H9 (cell line): ENCODE results near the gene TGM2. TPM values are rescaled to one million over a fixed set of nuclear protein-coding genes. Genes with fewer than 3 reads are reported as not detected.

Source experiments
- DNase-seq: peaks from one replicate; pipeline ENCODE4 v3.0.0-alpha.2; 2017
- H2AFZ ChIP-seq: one replicate; pipeline ENCODE4 v1.6.1; 2013; ENCODE audit warnings: mild to moderate bottlenecking, low read length, control low read depth, moderate library complexity
- H2AK5ac ChIP-seq: 2 replicates; pipeline ENCODE4 v1.6.1; 2013; ENCODE audit warnings: low read length, control low read depth, mixed read lengths; ENCODE audit not compliant: insufficient read length
- H2BK120ac ChIP-seq: one replicate; pipeline ENCODE4 v1.6.1; 2013; ENCODE audit warnings: low read depth, mild to moderate bottlenecking, low read length, control low read depth, inconsistent platforms; ENCODE audit not compliant: poor library complexity, severe bottlenecking
- H2BK12ac ChIP-seq: 2 replicates; pipeline ENCODE4 v1.6.1; 2013; ENCODE audit warnings: low read length, control low read depth, mixed read lengths, low read depth; ENCODE audit not compliant: insufficient read length
- H2BK15ac ChIP-seq: 2 replicates; pipeline ENCODE4 v1.6.1; 2013; ENCODE audit warnings: low read depth, low read length, control low read depth
- H2BK20ac ChIP-seq: one replicate; pipeline ENCODE4 v1.6.1; 2013; ENCODE audit warnings: low read depth, mild to moderate bottlenecking, low read length, control low read depth, inconsistent platforms; ENCODE audit not compliant: poor library complexity, severe bottlenecking
- H2BK5ac ChIP-seq: 2 replicates; pipeline ENCODE4 v1.6.1; 2013; ENCODE audit warnings: low read length, control low read depth, mixed read lengths; ENCODE audit not compliant: insufficient read length
- H3K14ac ChIP-seq: 2 replicates; pipeline ENCODE4 v1.6.1; 2013; ENCODE audit warnings: low read length, control low read depth; ENCODE audit not compliant: insufficient read depth
- H3K18ac ChIP-seq: 2 replicates; pipeline ENCODE4 v1.6.1; 2013; ENCODE audit warnings: low read depth, mild to moderate bottlenecking, mixed read lengths, low read length, control low read depth; ENCODE audit not compliant: insufficient read length
- H3K23ac ChIP-seq: 2 replicates; pipeline ENCODE4 v1.6.1; 2013; ENCODE audit warnings: low read length, control low read depth, mixed read lengths, low read depth; ENCODE audit not compliant: insufficient read length
- H3K23me2 ChIP-seq: 2 replicates; pipeline ENCODE4 v1.6.1; 2013; ENCODE audit warnings: low read depth, mild to moderate bottlenecking, mixed read lengths, low read length, control low read depth; ENCODE audit not compliant: insufficient read length, poor library complexity, severe bottlenecking
- H3K27ac ChIP-seq: 2 replicates; pipeline ENCODE4 v1.5.1; 2013; ENCODE audit warnings: low read length, control low read depth, mixed read lengths, low read depth; ENCODE audit not compliant: insufficient read length
- H3K27me3 ChIP-seq: 2 replicates; pipeline ENCODE4 v1.6.1; 2013; ENCODE audit warnings: low read length, control low read depth, inconsistent platforms; ENCODE audit not compliant: insufficient read depth
- H3K4ac ChIP-seq: 2 replicates; pipeline ENCODE4 v1.6.1; 2013; ENCODE audit warnings: low read depth, mild to moderate bottlenecking, control low read depth, inconsistent platforms, low read length, moderate library complexity
- H3K4me1 ChIP-seq: 2 replicates; pipeline ENCODE4 v1.6.1; 2013; ENCODE audit warnings: low read length, control low read depth, inconsistent platforms; ENCODE audit not compliant: insufficient read depth
- H3K4me2 ChIP-seq: 2 replicates; pipeline ENCODE4 v1.6.1; 2013; ENCODE audit warnings: low read length, control low read depth, mixed read lengths; ENCODE audit not compliant: insufficient read length, insufficient read depth
- H3K56ac ChIP-seq: 2 replicates; pipeline ENCODE4 v1.6.1; 2013; ENCODE audit warnings: low read depth, mild to moderate bottlenecking, mixed read lengths, low read length, control low read depth; ENCODE audit not compliant: insufficient read length
- H3K79me1 ChIP-seq: 2 replicates; pipeline ENCODE4 v1.6.1; 2013; ENCODE audit warnings: low read depth, mild to moderate bottlenecking, moderate library complexity, low read length, control low read depth, inconsistent platforms; ENCODE audit not compliant: insufficient read depth, poor library complexity, severe bottlenecking
- H3K79me2 ChIP-seq: 2 replicates; pipeline ENCODE4 v1.6.1; 2013; ENCODE audit warnings: low read length, control low read depth, inconsistent platforms; ENCODE audit not compliant: insufficient read depth
- H3K9ac ChIP-seq: 2 replicates; pipeline ENCODE4 v1.6.1; 2013; ENCODE audit warnings: low read length, control low read depth, mixed read lengths; ENCODE audit not compliant: insufficient read length; ENCODE audit errors: extremely low read depth
- H3K9me3 ChIP-seq: one replicate; pipeline ENCODE4 v1.6.1; 2013; ENCODE audit warnings: low read depth, low read length, inconsistent platforms; ENCODE audit not compliant: control insufficient read depth
- H3T11ph ChIP-seq: one replicate; pipeline ENCODE4 v1.6.1; 2013; ENCODE audit warnings: mild to moderate bottlenecking, low read length, control low read depth, inconsistent platforms
- H4K20me1 ChIP-seq: one replicate; pipeline ENCODE4 v1.6.1; 2013; ENCODE audit not compliant: control insufficient read depth, insufficient read length, insufficient read depth
- H4K5ac ChIP-seq: 2 replicates; pipeline ENCODE4 v1.6.1; 2013; ENCODE audit warnings: low read depth, mild to moderate bottlenecking, mixed read lengths, low read length, control low read depth; ENCODE audit not compliant: insufficient read length
- H4K8ac ChIP-seq: replicated peaks from 2 replicates; pipeline ENCODE4 v1.6.1; 2013; ENCODE audit warnings: low read length, control low read depth, mixed read lengths, low read depth; ENCODE audit not compliant: insufficient read length
- H4K91ac ChIP-seq: 2 replicates; pipeline ENCODE4 v1.6.1; 2013; ENCODE audit warnings: low read depth, mild to moderate bottlenecking, moderate library complexity, mixed read lengths, low read length, control low read depth; ENCODE audit not compliant: insufficient read length
- H3K27ac Mint-ChIP-seq, 3 experiments: 2 replicates in 2 of 3; 3 replicates in 1 of 3; pipeline ENCODE4 v1.8.0; 2020 to 2021; ENCODE audit warnings: mixed read lengths in 3 of 3, mild to moderate bottlenecking in 1 of 3, moderate library complexity in 1 of 3
- H3K27me3 Mint-ChIP-seq: 2 replicates; pipeline ENCODE4 v1.8.0; 2021; ENCODE audit warnings: low read depth, mild to moderate bottlenecking, moderate library complexity, mixed read lengths
- H3K36me3 Mint-ChIP-seq, 3 experiments: 2 replicates in 2 of 3; 3 replicates in 1 of 3; pipeline ENCODE4 v1.8.0; 2020 to 2021; ENCODE audit warnings: low read depth in 3 of 3, mixed read lengths in 3 of 3; ENCODE audit not compliant: insufficient read depth in 1 of 3
- H3K4me1 Mint-ChIP-seq, 2 experiments: 2 replicates each; pipeline ENCODE4 v1.8.0; 2020; ENCODE audit warnings: mixed read lengths in 2 of 2
- H3K4me3 Mint-ChIP-seq, 2 experiments: 2 replicates in 1 of 2; 3 replicates in 1 of 2; pipeline ENCODE4 v1.8.0; 2020 to 2021; ENCODE audit warnings: mild to moderate bottlenecking in 2 of 2, mixed read lengths in 2 of 2, moderate library complexity in 1 of 2
- H3K9me3 Mint-ChIP-seq, 2 experiments: 2 replicates in 1 of 2; 3 replicates in 1 of 2; pipeline ENCODE4 v1.8.0; 2020; ENCODE audit warnings: mild to moderate bottlenecking in 2 of 2, mixed read lengths in 2 of 2, moderate library complexity in 1 of 2
- CTCF ChIP-seq: fragments of 200-600 bp; sonication (generic); conservative IDR thresholded peaks from 3 replicates; pipeline ENCODE4 v1.8.0; 2021; ENCODE audit warnings: antibody characterized with exemption, mild to moderate bottlenecking
- WGBS: extraction: QIAGEN DNeasy Blood & Tissue Kit; methylation state at CpG from one replicate; pipeline ENCODE4 v1.1.7; 2013; ENCODE audit warnings: missing lambda C conversion rate, low lambda C conversion rate, mixed read lengths; ENCODE audit not compliant: insufficient read length; ENCODE audit errors: extremely low coverage; 5-methylcytosine and 5-hydroxymethylcytosine counted together
- total RNA-seq: library from RNA; stranded (reverse); gene quantifications from 2 replicates; pipeline ENCODE4 v1.2.1, GENCODE V29; 2021

TGM2 gene
- total RNA-seq, 1 experiment from 2014 or later: 1.1 TPM

- no CpG with 5 or more reads among the region's 10 CpGs for WGBS
- H3K4me3 Mint-ChIP-seq: no peak overlapping the region
- Histone ChIP-seq H4K5ac (no peak overlapping the region), H3K79me2 (no peaks in the 10 kb centered on the region), H2BK5ac (no peak overlapping the region), H3T11ph (no peak overlapping the region), H2BK12ac (no peak overlapping the region), H3K4ac (no peak overlapping the region), H3K79me1 (no peaks in the 10 kb centered on the region), H3K23ac (no peak overlapping the region), H4K91ac (no peak overlapping the region), H3K4me1 (no peaks in the 10 kb centered on the region), H2AK5ac (no peak overlapping the region), H3K27me3 (no peaks in the 10 kb centered on the region), H3K27ac (no peak overlapping the region), H4K20me1 (no peaks in the 10 kb centered on the region), H2BK15ac (no peak overlapping the region), H3K56ac (no peak overlapping the region), H3K9me3 (no peaks in the 10 kb centered on the region), H3K9ac (no peak overlapping the region), H2AFZ (no peak overlapping the region), H4K8ac (no peak overlapping the region), H3K4me2 (no peak overlapping the region), H3K18ac (no peak overlapping the region), H2BK20ac (no peak overlapping the region), H3K14ac (no peak overlapping the region), H3K23me2 (no peaks in the 10 kb centered on the region), H2BK120ac (no peak overlapping the region)
- no peaks in the 10 kb centered on the region; the same call in 1 of the 2 replicates for H3K27me3 Mint-ChIP-seq
- peaks cover 9 to 65% (median 35%) of the 10 kb centered on the region in 3 experiments; a peak in 6 of 7 replicates for H3K36me3 Mint-ChIP-seq
- no peaks in the 10 kb centered on the region for H3K4me1 Mint-ChIP-seq
- DNase-seq: no peak
- H3K27ac Mint-ChIP-seq: no peak overlapping the region
- H3K9me3 Mint-ChIP-seq: no peaks in the 10 kb centered on the region
- TF ChIP-seq CTCF: no peak
These were observed 75.6 kb downstream of the TGM2 start for GRCh38 chr20:38089500-38089899.
